ENCODE results near the gene PSME1.

Gene PSME1

GRCh38 chr14:24130380-24130716 lies 5.6 kb upstream of the PSME1 start, which contains the start of gene FITM1:
TSS of gene FITM1 (plus strand) at chr14:24130659. CDS start at chr14:24131564, 905 bp downstream.
- DNase-seq (ENCODE audit: low spot score): no peak

DNA sequence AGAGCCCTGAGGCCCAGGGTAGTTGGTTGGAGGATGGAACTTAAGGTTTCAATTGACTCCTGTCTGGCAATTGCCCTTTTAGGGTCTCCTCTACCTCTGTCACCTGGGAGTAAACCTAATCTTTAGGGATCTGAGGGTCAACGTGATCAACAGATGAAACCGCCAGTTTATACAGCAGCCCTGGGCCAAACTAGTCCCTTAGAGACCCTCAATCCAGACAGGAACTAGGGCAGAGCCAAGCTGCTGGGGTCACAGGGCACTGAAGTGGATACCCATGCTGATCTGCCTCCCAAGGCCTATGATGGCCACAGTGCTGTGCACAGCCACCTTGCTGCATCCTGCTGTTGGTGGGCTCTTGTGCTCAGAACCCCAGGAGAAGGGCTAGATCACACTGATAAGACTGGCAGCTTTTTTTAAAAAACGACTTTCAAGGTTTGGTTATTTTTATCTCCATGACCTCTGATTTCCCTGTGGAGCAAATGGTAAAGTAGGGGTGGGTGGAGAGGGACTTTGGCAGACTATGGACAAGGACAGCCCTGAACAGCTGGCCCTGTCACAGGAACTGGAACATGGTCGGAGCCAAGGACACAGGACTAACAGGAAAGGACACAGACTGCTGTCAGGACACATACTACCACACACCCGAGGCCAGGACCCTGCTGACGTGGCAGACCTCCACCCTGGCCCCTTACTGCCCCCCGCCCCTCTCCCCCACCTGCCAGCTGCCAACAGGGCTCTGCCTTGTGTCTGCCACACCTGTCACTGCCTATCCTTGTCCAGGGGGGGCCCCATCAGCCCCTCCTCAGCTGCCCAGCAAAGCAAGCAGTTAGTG lies 5.1 kb upstream of the PSME1 start:
- DNase-seq (ENCODE audit: low spot score): no peak

DNA sequence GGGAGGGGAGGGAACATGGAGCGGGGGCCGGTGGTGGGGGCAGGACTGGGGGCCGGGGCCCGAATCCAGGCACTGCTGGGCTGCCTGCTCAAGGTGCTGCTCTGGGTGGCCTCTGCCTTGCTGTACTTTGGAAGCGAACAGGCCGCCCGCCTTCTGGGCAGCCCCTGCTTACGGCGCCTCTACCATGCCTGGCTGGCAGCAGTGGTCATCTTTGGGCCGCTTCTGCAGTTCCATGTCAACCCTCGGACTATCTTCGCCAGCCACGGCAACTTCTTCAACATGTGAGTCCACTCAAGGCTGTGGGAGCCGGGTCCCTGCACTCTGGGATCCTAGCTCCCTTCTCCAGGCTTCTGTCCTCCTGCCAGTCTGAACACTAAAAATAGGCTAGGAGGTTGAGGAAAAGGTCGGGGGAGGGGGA lies 4.4 kb upstream of the PSME1 start:
- DNase-seq (ENCODE audit: low spot score): no peak

GRCh38 chr14:24132061-24132685 lies 3.8 kb upstream of the PSME1 start:
- no peak for DNase-seq (ENCODE audit: low spot score)

DNA sequence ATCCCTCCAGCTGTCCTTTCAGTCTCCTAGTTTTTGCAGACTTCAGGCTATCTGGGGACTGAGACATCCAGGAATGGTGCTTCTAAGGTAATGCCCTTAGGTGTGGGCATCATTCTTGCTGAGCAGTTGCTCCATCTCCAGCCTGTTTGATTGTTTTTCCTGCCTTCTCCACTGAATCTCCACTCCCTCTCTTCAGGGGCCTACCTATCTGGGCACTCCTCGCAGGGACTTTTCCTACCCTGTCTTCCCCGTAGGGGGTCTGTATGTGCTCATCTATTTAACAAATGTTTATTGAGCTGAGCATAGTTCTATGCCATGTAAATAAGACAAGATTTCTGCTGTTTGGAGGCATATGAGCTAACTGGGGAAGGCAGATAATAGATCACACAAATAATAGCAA lies 3.0 kb upstream of the PSME1 start:
- DNase-seq (ENCODE audit: low spot score): no peak

GRCh38 chr14:24133735-24134134 lies 2.3 kb upstream of the PSME1 start:
- no peak for DNase-seq (ENCODE audit: low spot score)

DNA sequence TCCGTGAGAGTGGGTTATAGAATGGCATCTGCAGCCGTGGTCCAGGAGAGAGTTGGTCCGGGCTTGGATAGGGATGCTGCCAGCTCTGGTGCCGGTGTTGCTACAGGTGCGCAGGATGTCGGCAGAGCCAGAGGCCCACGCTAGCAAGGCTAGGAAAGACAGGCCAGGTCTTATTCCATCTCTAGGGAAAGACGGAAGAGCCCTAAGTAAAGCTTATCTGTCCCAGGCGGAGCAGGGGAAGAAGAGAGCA lies 485 bp upstream of the PSME1 start:
- DNase-seq (ENCODE audit: low spot score): no peak

GRCh38 chr14:24136684-24137528 lies 912 bp downstream of the PSME1 start:
- no peak for DNase-seq (ENCODE audit: low spot score)

- DNase-seq (ENCODE audit: low spot score): no peak
These were observed 1.8 kb downstream of the PSME1 start for GRCh38 chr14:24137529-24138395.

GRCh38 chr14:24138396-24139271 lies 2.6 kb downstream of the PSME1 start:
- DNase-seq (ENCODE audit: low spot score): no peak

- no peak for DNase-seq (ENCODE audit: low spot score)
These were observed 3.4 kb downstream of the PSME1 start for GRCh38 chr14:24139272-24139934.

GRCh38 chr14:24141097-24141880 lies 5.3 kb downstream of the PSME1 start, which contains the start of gene EMC9:
TSS of gene EMC9 (minus strand) at chr14:24141591. CDS start at chr14:24141304, 287 bp downstream.
- peak; percentile 100 for DNase-seq (ENCODE audit: low spot score)

DNA sequence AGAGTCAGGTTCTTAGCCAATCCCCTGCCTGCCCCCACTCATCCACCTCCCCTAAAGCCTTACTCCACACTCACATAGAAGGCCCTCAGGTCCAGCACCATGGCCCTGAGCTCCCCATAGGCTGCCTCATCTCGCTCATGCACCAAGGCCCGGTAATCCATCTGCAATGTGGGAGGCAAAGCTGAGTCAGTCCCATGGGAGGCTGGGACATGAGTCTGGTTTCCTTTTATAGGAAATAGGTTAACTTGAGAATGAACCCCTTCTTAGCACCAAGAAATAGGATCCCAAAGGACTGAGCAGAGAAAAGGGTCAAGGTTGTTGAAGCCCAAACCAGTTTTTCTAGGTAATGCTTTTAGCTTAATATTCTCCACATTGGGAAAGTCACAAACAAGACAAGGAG lies 7.5 kb downstream of the PSME1 start:
- no peak for DNase-seq (ENCODE audit: low spot score)

GRCh38 chr14:24144451-24144850 lies 8.5 kb downstream of the PSME1 start:
- no peak for DNase-seq (ENCODE audit: low spot score)

DNA sequence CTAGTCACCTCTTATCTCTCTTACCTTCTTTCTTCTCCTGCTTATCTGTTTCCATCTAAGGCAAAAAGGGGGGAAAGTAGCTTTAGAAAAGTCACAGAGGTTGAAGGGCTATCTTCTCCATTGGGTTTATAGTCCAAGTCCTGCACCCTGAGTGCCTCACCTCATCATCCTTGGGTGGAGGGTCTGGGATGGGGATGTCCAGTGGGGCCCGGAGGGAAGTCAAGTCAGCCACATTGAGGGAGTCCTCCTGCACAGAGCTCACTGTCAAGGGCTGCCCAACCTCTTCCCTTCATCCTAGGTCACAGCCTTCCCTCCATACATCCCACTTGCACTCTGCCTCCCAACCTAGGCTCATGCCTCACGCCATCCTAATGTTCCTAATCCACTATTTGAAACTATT lies 9.2 kb downstream of the PSME1 start:
- no peak for DNase-seq (ENCODE audit: low spot score)

- no peak for DNase-seq (ENCODE audit: low spot score)
These were observed 9.9 kb downstream of the PSME1 start for GRCh38 chr14:24145690-24146452.

DNA sequence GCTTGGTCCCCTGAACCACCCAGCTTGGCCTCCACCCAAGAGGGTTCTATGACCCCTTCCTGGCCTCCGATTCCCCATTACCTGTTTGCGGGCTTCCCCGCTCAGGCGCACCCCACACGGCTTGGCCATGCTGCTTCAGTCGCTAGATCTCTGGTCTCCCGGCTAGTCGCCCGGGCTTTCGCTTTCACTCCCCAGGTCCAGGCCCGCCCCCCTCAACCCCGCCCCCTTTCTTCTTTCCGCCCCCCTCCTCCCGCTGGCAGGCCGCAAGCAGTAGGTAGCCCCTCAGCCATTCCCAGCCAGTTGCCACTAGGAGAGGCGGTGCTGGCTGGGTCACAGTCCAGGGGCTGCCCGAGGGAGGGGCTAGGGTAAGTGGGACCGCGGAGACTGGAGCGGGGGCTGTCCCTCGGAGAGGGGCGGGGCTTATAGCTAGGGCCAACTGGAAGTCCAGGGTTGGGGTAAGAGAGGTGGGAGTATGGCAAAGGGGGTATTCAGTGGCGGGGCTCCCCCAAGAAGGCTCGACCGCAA lies 10.5 kb downstream of the PSME1 start, which contains the start of gene PSME2:
Gene PSME2 (minus strand): TSS at position 158 of the 525 bp plus-strand sequence. CDS start 29 bp downstream, at position 129.
- peak; percentile 98 for DNase-seq (ENCODE audit: low spot score)

All from ecto neural progenitor cell (in vitro differentiated cells).